ENCODE data around the gene SPATA1. TPM values are rescaled to one million over a fixed set of nuclear protein-coding genes. Genes with fewer than 3 reads are reported as not detected.
"Not testable (repeated sequence)": the region's sequence is repeated elsewhere in the genome, so short reads cannot be mapped to it uniquely, and the experiment has no call there.

SPATA1 gene
- total RNA-seq = 1.1 TPM

- ATAC-seq = peak; percentile 98
Observed at GRCh38 chr1:84506002-84506728, at the start of gene SPATA1, which contains the start of gene GNG5. SPATA1 (plus strand) TSS chr1:84506386; CDS start chr1:84516360, 9,974 bp downstream. GNG5 (minus strand) TSS chr1:84506581; CDS start chr1:84506091, 490 bp downstream.

- no peak for ATAC-seq
Observed at GRCh38 chr1:84462118-84462517, 44.1 kb upstream of the SPATA1 start.

GRCh38 chr1:84467298-84467697 is 38.9 kb upstream of the SPATA1 start:
- ATAC-seq = peak; percentile 37

- ATAC-seq = no peak
Observed at GRCh38 chr1:84476225-84476624, 30.0 kb upstream of the SPATA1 start.

- ATAC-seq = peak; percentile 84
Observed at GRCh38 chr1:84478876-84479868, 27.0 kb upstream of the SPATA1 start, which contains the start of gene RPF1. RPF1 (plus strand) TSS chr1:84479266; CDS start chr1:84479282, 16 bp downstream.

GRCh38 chr1:84479998-84480397 is 26.2 kb upstream of the SPATA1 start:
- ATAC-seq = no peak

GRCh38 chr1:84480650-84481049 is 25.5 kb upstream of the SPATA1 start:
- no peak for ATAC-seq

GRCh38 chr1:84481317-84481716 is 24.9 kb upstream of the SPATA1 start:
- no peak for ATAC-seq

GRCh38 chr1:84488107-84488506 is 18.1 kb upstream of the SPATA1 start:
- ATAC-seq = no peak

GRCh38 chr1:84489766-84490165 is 16.4 kb upstream of the SPATA1 start:
- ATAC-seq = no peak

GRCh38 chr1:84492726-84493125 is 13.5 kb upstream of the SPATA1 start:
- ATAC-seq = peak; percentile 66

- ATAC-seq = no peak
Observed at GRCh38 chr1:84493747-84494146, 12.4 kb upstream of the SPATA1 start.

- no peak for ATAC-seq
Observed at GRCh38 chr1:84496498-84496897, 9.7 kb upstream of the SPATA1 start.

- no peak for ATAC-seq
Observed at GRCh38 chr1:84497631-84498275, 8.4 kb upstream of the SPATA1 start.

GRCh38 chr1:84502927-84503326 is 3.3 kb upstream of the SPATA1 start:
- no peak for ATAC-seq

GRCh38 chr1:84504580-84505492 is 1.4 kb upstream of the SPATA1 start:
- ATAC-seq = no peak

GRCh38 chr1:84505493-84506001 is 639 bp upstream of the SPATA1 start:
- ATAC-seq = peak; percentile 55

GRCh38 chr1:84506729-84507453 is 705 bp downstream of the SPATA1 start:
- no peak for ATAC-seq

GRCh38 chr1:84507887-84508286 is 1.7 kb downstream of the SPATA1 start:
- not testable (repeated sequence) for ATAC-seq

- ATAC-seq = no peak
Observed at GRCh38 chr1:84508510-84508909, 2.3 kb downstream of the SPATA1 start.

GRCh38 chr1:84509029-84509428 is 2.8 kb downstream of the SPATA1 start:
- ATAC-seq = no peak

All from esophagus mucosa (tissue), 1 donor.